GM23338 (cell line): Measurements from ENCODE around the gene PPP5C. TPM values are rescaled to one million over a fixed set of nuclear protein-coding genes. Genes with fewer than 3 reads are reported as not detected.

Experiments
- ATAC-seq: fragments of 200-7000 bp; cut with Tn5 transposase; 3 replicates; pipeline ENCODE4 v1.9.1; 2020
- DNase-seq: peaks from one replicate; pipeline ENCODE4 v3.0.0-alpha.2; 2015; ENCODE audit warnings: low spot score
- H2AFZ ChIP-seq: fragments of 200-600 bp; sonication (generic); 2 replicates; pipeline ENCODE4 v1.8.0; 2016; ENCODE audit warnings: antibody characterized with exemption, mild to moderate bottlenecking, moderate library complexity
- H3F3A ChIP-seq: fragments of 200-600 bp; sonication (generic); replicated peaks from 2 replicates; pipeline ENCODE4 v1.8.0; 2017; ENCODE audit warnings: antibody characterized with exemption, mixed run types, low read depth
- H3K27ac ChIP-seq: fragments of 200-600 bp; sonication (generic); 2 replicates; pipeline ENCODE4 v1.6.1; 2016; ENCODE audit warnings: low read depth
- H3K27me3 ChIP-seq: fragments of 200-600 bp; sonication (generic); 2 replicates; pipeline ENCODE4 v1.8.0; 2016; ENCODE audit warnings: mild to moderate bottlenecking, mixed run types, moderate library complexity; ENCODE audit not compliant: insufficient read depth
- H3K36me3 ChIP-seq: fragments of 200-600 bp; sonication (generic); 2 replicates; pipeline ENCODE4 v1.8.0; 2016; ENCODE audit warnings: mild to moderate bottlenecking; ENCODE audit not compliant: insufficient read depth
- H3K4me1 ChIP-seq: fragments of 200-600 bp; sonication (generic); 2 replicates; pipeline ENCODE4 v1.8.0; 2016; ENCODE audit warnings: mild to moderate bottlenecking, moderate library complexity; ENCODE audit not compliant: insufficient read depth
- H3K4me2 ChIP-seq: fragments of 200-600 bp; sonication (generic); 2 replicates; pipeline ENCODE4 v1.7.1; 2017; ENCODE audit warnings: mixed run types
- H3K4me3 ChIP-seq: fragments of 200-600 bp; sonication (generic); 2 replicates; pipeline ENCODE4 v1.6.1; 2016; ENCODE audit warnings: mixed run types
- H3K79me2 ChIP-seq: fragments of 200-600 bp; sonication (generic); replicated peaks from 2 replicates; pipeline ENCODE4 v1.8.0; 2017; ENCODE audit warnings: mild to moderate bottlenecking; ENCODE audit not compliant: insufficient read depth
- H3K9me2 ChIP-seq: fragments of 200-600 bp; sonication (generic); 2 replicates; pipeline ENCODE4 v1.8.0; 2017; ENCODE audit not compliant: insufficient read depth
- H4K20me1 ChIP-seq: fragments of 200-600 bp; sonication (generic); replicated peaks from 2 replicates; pipeline ENCODE4 v1.8.0; 2017; ENCODE audit warnings: mild to moderate bottlenecking; ENCODE audit not compliant: insufficient read depth
- H3K27ac Mint-ChIP-seq: 2 replicates; pipeline ENCODE4 v1.8.0; 2020; ENCODE audit warnings: inconsistent platforms, mild to moderate bottlenecking, moderate library complexity, mixed read lengths
- H3K27me3 Mint-ChIP-seq: 3 replicates; pipeline ENCODE4 v1.8.0; 2022; ENCODE audit warnings: low read depth, mild to moderate bottlenecking, moderate library complexity, mixed read lengths, inconsistent platforms; ENCODE audit not compliant: insufficient read depth, poor library complexity
- H3K36me3 Mint-ChIP-seq: 3 replicates; pipeline ENCODE4 v1.8.0; 2021; ENCODE audit warnings: low read depth, mild to moderate bottlenecking, inconsistent platforms, moderate library complexity, mixed read lengths
- H3K4me1 Mint-ChIP-seq: 3 replicates; pipeline ENCODE4 v1.8.0; 2020; ENCODE audit warnings: mild to moderate bottlenecking, inconsistent platforms, mixed read lengths
- H3K4me3 Mint-ChIP-seq: 3 replicates; pipeline ENCODE4 v1.8.0; 2021; ENCODE audit warnings: moderate library complexity, mild to moderate bottlenecking, inconsistent platforms, mixed read lengths
- H3K9me3 Mint-ChIP-seq: 3 replicates; pipeline ENCODE4 v1.8.0; 2020; ENCODE audit warnings: moderate library complexity, mild to moderate bottlenecking, inconsistent platforms, mixed read lengths
- CREB1 ChIP-seq: fragments of 250-450 bp; sonication (Bioruptor Pico); IDR thresholded peaks from 2 replicates; pipeline ENCODE4 v1.5.0; 2020; ENCODE audit warnings: low read depth, mild to moderate bottlenecking, moderate library complexity
- CTCF ChIP-seq, 2 experiments: fragments of 200-600 bp in 1 of 2; sonication (generic) in 1 of 2; conservative IDR thresholded peaks; 2 replicates each; pipeline versions ENCODE4 v1.5.1 to v1.6.1; 2016 to 2017; ENCODE audit warnings: antibody characterized with exemption in 2 of 2, low read depth in 2 of 2, mild to moderate bottlenecking in 2 of 2, moderate library complexity in 1 of 2
- ETS1 ChIP-seq: IDR thresholded peaks from 2 replicates; pipeline ENCODE4 v1.6.1; 2016; ENCODE audit warnings: antibody characterized with exemption
- EZH2 ChIP-seq: fragments of 200-600 bp; sonication (generic); IDR thresholded peaks from one replicate; pipeline ENCODE4 v1.8.0; 2017; ENCODE audit warnings: antibody characterized with exemption, mild to moderate bottlenecking, low read depth; ENCODE audit not compliant: unreplicated experiment
- EZH2phosphoT487 ChIP-seq: fragments of 200-600 bp; sonication (generic); IDR thresholded peaks from one replicate; pipeline ENCODE4 v1.8.1; 2018; ENCODE audit warnings: antibody characterized with exemption; ENCODE audit not compliant: unreplicated experiment
- JUNB ChIP-seq: IDR thresholded peaks from one replicate; pipeline ENCODE4 v1.6.1; 2016; ENCODE audit warnings: antibody characterized with exemption; ENCODE audit not compliant: unreplicated experiment
- NANOG ChIP-seq: IDR thresholded peaks from 2 replicates; pipeline ENCODE4 v1.6.1; 2016; ENCODE audit warnings: antibody characterized with exemption, borderline replicate concordance
- POLR2AphosphoS5 ChIP-seq: IDR thresholded peaks from 2 replicates; pipeline ENCODE4 v1.6.1; 2016; ENCODE audit warnings: antibody characterized with exemption, low read depth
- REST ChIP-seq: IDR thresholded peaks from one replicate; pipeline ENCODE4 v1.6.1; 2018; ENCODE audit warnings: antibody characterized with exemption; ENCODE audit not compliant: unreplicated experiment
- STAT1 ChIP-seq: IDR thresholded peaks from one replicate; pipeline ENCODE4 v1.6.1; 2016; ENCODE audit warnings: antibody characterized with exemption; ENCODE audit not compliant: unreplicated experiment
- ZNF114 ChIP-seq: fragments of 250-450 bp; sonication (Bioruptor Pico); IDR thresholded peaks from 2 replicates; pipeline ENCODE4 v1.5.0; 2020; ENCODE audit warnings: mild to moderate bottlenecking, moderate library complexity
- ZNF331 ChIP-seq: fragments of 250-450 bp; sonication (Bioruptor Pico); IDR thresholded peaks from 2 replicates; pipeline ENCODE4 v1.5.0; 2020; ENCODE audit warnings: low read depth, mild to moderate bottlenecking, moderate library complexity
- ZNF462 ChIP-seq: fragments of 250-450 bp; sonication (Bioruptor Pico); IDR thresholded peaks from 2 replicates; pipeline ENCODE4 v1.5.0; 2020; ENCODE audit warnings: mild to moderate bottlenecking, moderate library complexity
- polyA plus RNA-seq: library from polyadenylated mRNA; unstranded; fragments of >200 nt; fragmentation: Nextera tagmentation; extraction: Ambion mirVana; gene quantifications from 2 replicates; pipeline ENCODE4 v1.2.1, GENCODE V29; 2016
- total RNA-seq: library from RNA; depleted of rRNA; stranded (reverse); fragments of >200 nt; shearing (Covaris generic); gene quantifications from 2 replicates; pipeline ENCODE4 v1.2.3, GENCODE V29; 2014

Gene PPP5C
- total and polyA plus RNA-seq, 2 experiments from 2014 or later = 51.6 to 123 TPM

GRCh38 chr19:46368116-46368515, 21.2 kb downstream of the PPP5C start:
- no peak for ATAC-seq
- Histone ChIP-seq H3K9me2 (no peaks in the 10 kb centered on the region), H3K36me3 (peaks cover 11% of the 10 kb centered on the region), H4K20me1 (peaks cover 18% of the 10 kb centered on the region), H2AFZ (no peak overlapping the region), H3K27ac (no peak overlapping the region), H3K4me1 (peaks cover 15% of the 10 kb centered on the region), H3K79me2 (peaks cover 82% of the 10 kb centered on the region), H3K27me3 (no peaks in the 10 kb centered on the region), H3K4me3 (no peak overlapping the region), H3K4me2 (no peak overlapping the region), H3F3A (peaks cover 9% of the 10 kb centered on the region)
- Mint-ChIP-seq H3K4me3 (no peak overlapping the region), H3K4me1 (peaks cover 31% of the 10 kb centered on the region), H3K27me3 (peaks cover 3% of the 10 kb centered on the region), H3K9me3 (no peaks in the 10 kb centered on the region), H3K36me3 (peaks cover 34% of the 10 kb centered on the region), H3K27ac (no peak overlapping the region)
- TF ChIP-seq CREB1 (CRISPR knock-in tag) (no peak), ZNF331 (no peak), JUNB (no peak), ZNF114 (no peak), ZNF462 (no peak), EZH2phosphoT487 (no peak), REST (no peak), POLR2AphosphoS5 (no peak), ETS1 (no peak), STAT1 (no peak), NANOG (no peak), CTCF (conservative IDR thresholded peaks at IDR 0.05; ENCODE audit: low read depth in 2 of 2) (no peak), EZH2 (no peak)
- no peak for DNase-seq
